HepG2 (cell line): ENCODE measurements around the gene SLC38A8. TPM values are rescaled to one million over a fixed set of nuclear protein-coding genes. Genes with fewer than 3 reads are reported as not detected.

ENCODE experiments used
- BCL6 ChIP-seq: IDR thresholded peaks from 2 replicates; pipeline ENCODE4 v1.6.1; 2016; ENCODE audit warnings: missing genetic modification reagents, missing compliant biosample characterization
- KLF6 ChIP-seq: IDR thresholded peaks from 2 replicates; pipeline ENCODE4 v1.8.0; 2016; ENCODE audit warnings: missing biosample characterization, missing genetic modification reagents
- MYNN ChIP-seq: sonication (generic); formaldehyde crosslinking; IDR thresholded peaks from 2 replicates; pipeline ENCODE4 v1.4.0; 2020; ENCODE audit warnings: mild to moderate bottlenecking, low read depth, missing genetic modification reagents
- MYPOP ChIP-seq: sonication (generic); formaldehyde crosslinking; IDR thresholded peaks from 2 replicates; pipeline ENCODE4 v1.8.1; 2023; ENCODE audit warnings: mild to moderate bottlenecking, moderate library complexity, missing genetic modification reagents
- NCOA1 ChIP-seq: sonication (generic); formaldehyde crosslinking; IDR thresholded peaks from 2 replicates; pipeline ENCODE4 v1.9.0; 2021; ENCODE audit warnings: missing genetic modification reagents
- NFE2L1 ChIP-seq: sonication (generic); formaldehyde crosslinking; IDR thresholded peaks from 2 replicates; pipeline ENCODE4 v1.4.0; 2020; ENCODE audit warnings: missing genetic modification reagents, mild to moderate bottlenecking, borderline replicate concordance
- POLR2AphosphoS2 ChIP-seq: IDR thresholded peaks from 2 replicates; pipeline ENCODE4 v1.6.1; 2011; ENCODE audit warnings: low read depth, low read length, improper control_type of control experiment
- RERE ChIP-seq: IDR thresholded peaks from 2 replicates; pipeline ENCODE4 v1.6.1; 2016; ENCODE audit warnings: low read depth, missing genetic modification reagents, missing compliant biosample characterization
- SP5 ChIP-seq: IDR thresholded peaks from 2 replicates; pipeline ENCODE4 v1.6.1; 2016; ENCODE audit warnings: low read depth, borderline replicate concordance
- TBP ChIP-seq: sonication (generic); formaldehyde crosslinking; IDR thresholded peaks from 2 replicates; pipeline ENCODE4 v1.5.0; 2020; ENCODE audit warnings: missing genetic modification reagents
- ZBTB40 ChIP-seq, 2 experiments: fragments of 450-650 bp in 1 of 2; sonication (generic) in 1 of 2; formaldehyde crosslinking in 1 of 2; IDR thresholded peaks; 2 replicates each; pipeline versions ENCODE4 v1.6.1 to v1.8.0; 2016 to 2022; ENCODE audit warnings: antibody characterized with exemption in 1 of 2, mild to moderate bottlenecking in 1 of 2, missing genetic modification reagents in 1 of 2
- ZFY ChIP-seq: sonication (generic); formaldehyde crosslinking; IDR thresholded peaks from 2 replicates; pipeline ENCODE4 v1.4.0; 2020; ENCODE audit warnings: missing genetic modification reagents
- ZNF124 ChIP-seq: sonication (generic); formaldehyde crosslinking; IDR thresholded peaks from 2 replicates; pipeline ENCODE4 v1.4.0; 2020; ENCODE audit warnings: missing genetic modification reagents
- ZNF331 ChIP-seq: sonication (generic); formaldehyde crosslinking; IDR thresholded peaks from 2 replicates; pipeline ENCODE4 v1.4.0; 2020; ENCODE audit warnings: missing genetic modification reagents
- ZNF572 ChIP-seq: sonication (generic); formaldehyde crosslinking; IDR thresholded peaks from 2 replicates; pipeline ENCODE4 v1.5.1; 2020; ENCODE audit warnings: mild to moderate bottlenecking, missing genetic modification reagents
- ZNF773 ChIP-seq: sonication (generic); formaldehyde crosslinking; IDR thresholded peaks from 2 replicates; pipeline ENCODE4 v1.4.0; 2020; ENCODE audit warnings: missing genetic modification reagents, borderline replicate concordance
- polyA plus RNA-seq, 8 experiments: library from polyadenylated mRNA; depleted of rRNA in 3 of 8; stranded (reverse) in 7 of 8; unstranded in 1 of 8; fragments of >200 nt; fragmentation: Illumina TruSeq in 4 of 8; extraction: Trizol in 4 of 8; gene quantifications; 2 replicates each; pipeline versions ENCODE4 v1.2.1 to v1.2.3, GENCODE V29; 2011 to 2016; ENCODE audit warnings: low read depth in 4 of 8, missing spikeins in 1 of 8, mixed read lengths in 1 of 8; ENCODE audit not compliant: insufficient read depth in 1 of 8
- total RNA-seq, 5 experiments: library from RNA; depleted of rRNA; stranded (reverse); fragments of >200 nt; fragmentation: Illumina TruSeq; extraction: Trizol; gene quantifications; 2 replicates each; pipeline ENCODE4 v1.2.3, GENCODE V29; 2016; ENCODE audit warnings: low read depth in 1 of 5

Gene SLC38A8
- total and polyA plus RNA-seq, 2 of the 13 experiments (the other 11 are each of a cell fraction or from before 2014, with no cell fraction given): 0.24 to 0.37 TPM

GRCh38 chr16:84048270-84048669 lies 5.7 kb upstream of the SLC38A8 start (continued):
- TF ChIP-seq ZBTB40 (IDR thresholded peaks at IDR 0.05) (no peak), ZBTB40 (CRISPR knock-in tag; IDR thresholded peaks at IDR 0.05) (no peak), ZNF773 (CRISPR knock-in tag) (no peak), MYNN (no peak), BCL6 (CRISPR knock-in tag) (peak; percentile 77), TBP (CRISPR knock-in tag) (no peak), POLR2AphosphoS2 (no peak), ZNF124 (CRISPR knock-in tag) (no peak), RERE (CRISPR knock-in tag) (peak; percentile 53; the same call in 1 of the 2 replicates), KLF6 (CRISPR knock-in tag) (no peak), SP5 (peak; percentile 63; the same call in 1 of the 2 replicates), ZNF331 (CRISPR knock-in tag) (peak; percentile 13; the same call in 1 of the 2 replicates), MYPOP (no peak), NCOA1 (CRISPR knock-in tag) (no peak), ZNF572 (CRISPR knock-in tag) (no peak), ZFY (CRISPR knock-in tag) (no peak), NFE2L1 (no peak)
